ENCODE data around the gene KCTD20. TPM values are rescaled to one million over a fixed set of nuclear protein-coding genes. Genes with fewer than 3 reads are reported as not detected.

KCTD20 gene
- total and polyA plus RNA-seq, 10 of the 15 experiments (the other 5 are each of a cell fraction or from before 2014, with no cell fraction given): 18.1 to 77.0 (median 50.5) TPM

GRCh38 chr6:36525346-36525745 lies 82.5 kb downstream of the KCTD20 start (continued):
- TF ChIP-seq E2F8 (IDR thresholded peaks at IDR 0.05; ENCODE audit: low read depth, partially characterized antibody) (no peak), PAX5 (IDR thresholded peaks at IDR 0.05; ENCODE audit: borderline replicate concordance, low read depth, low read length) (no peak), ZBED1 (IDR thresholded peaks at IDR 0.05; ENCODE audit: borderline replicate concordance) (no peak), CHD1 (IDR thresholded peaks at IDR 0.05; ENCODE audit: low read depth, low read length) (no peak)

- no peaks in the 10 kb centered on the region for H3K9me3 ChIP-seq (replicated peaks; ENCODE audit: control insufficient read depth, insufficient read depth, low read length)
- H3K4me2 ChIP-seq (ENCODE audit: control insufficient read depth, insufficient read depth): no peak overlapping the region
- intact Hi-C loops (cut with micrococcal nuclease; ENCODE audit: unreplicated experiment) (no loop called here), in situ Hi-C loops (cut with MboI) (no loop called here)
- no peak overlapping the region for H3K9ac ChIP-seq (ENCODE audit: control insufficient read depth, insufficient read depth, low read length)
- ChIA-PET RAD21 (ENCODE audit: unreplicated experiment) (no interaction called here), POLR2A (interaction anchor here (0.6 kb wide), 1 partner anchor 542 kb away, joined by 3 read pairs; no protein-coding TSS in a partner anchor), SMC1A (ENCODE audit: uncharacterized antibody, unreplicated experiment) (interaction anchor here (0.7 kb wide), 1 partner anchor 386 kb away, joined by 3 read pairs; no protein-coding TSS in a partner anchor), CTCF (interaction anchor here (1.1 kb wide), 1 partner anchor 8 kb away, joined by 3 read pairs; no protein-coding TSS in a partner anchor)
- no peak for ATAC-seq
- no peaks in the 10 kb centered on the region for H3K4me1 ChIP-seq (ENCODE audit: control insufficient read depth, insufficient read depth, low read length)
- no peaks in the 10 kb centered on the region for H4K20me1 ChIP-seq (ENCODE audit: control insufficient read depth, insufficient read depth)
- no peak overlapping the region for H3K4me3 ChIP-seq
- no peaks in the 10 kb centered on the region for H3K27me3 ChIP-seq (replicated peaks in 1 of 2; ENCODE audit: control insufficient read depth in 2 of 2, insufficient read depth in 2 of 2, low read length in 1 of 2)
- no peak for FAIRE-seq
- 95% methylated on average over 2 of the region's 2 CpGs for WGBS (ENCODE audit: insufficient coverage, insufficient replicate concordance, low lambda C conversion rate, missing lambda C conversion rate)
- no peak overlapping the region for H3K27ac ChIP-seq (ENCODE audit: control insufficient read depth, insufficient read depth)
- no peaks in the 10 kb centered on the region for H3K79me2 ChIP-seq (ENCODE audit: control insufficient read depth, insufficient read depth, low read length)
- H2AFZ ChIP-seq (ENCODE audit: control insufficient read depth, low read depth, low read length): no peak overlapping the region
- BruUV-seq (replicated peaks): no TSS peak
- DNase-seq (ENCODE audit: low read depth, low spot score): no peak
- H3K36me3 ChIP-seq (ENCODE audit: control insufficient read depth in 2 of 2, insufficient read depth in 2 of 2, low read length in 1 of 2): peaks cover 0 to 11% of the 10 kb centered on the region in 2 experiments; a peak in 2 of 4 replicates
- TF ChIP-seq SMAD5 (IDR thresholded peaks at IDR 0.05; ENCODE audit: low read depth) (no peak), CHD2 (IDR thresholded peaks at IDR 0.05; ENCODE audit: borderline replicate concordance, low read depth, low read length) (no peak), SIN3A (IDR thresholded peaks at IDR 0.05; ENCODE audit: low read depth, low read length) (no peak), CREM (IDR thresholded peaks at IDR 0.05; ENCODE audit: low read depth) (no peak), PML (IDR thresholded peaks at IDR 0.05; ENCODE audit: low read length) (no peak), TAF1 (IDR thresholded peaks at IDR 0.05; ENCODE audit: borderline replicate concordance, low read depth, low read length) (no peak), IRF4 (IDR thresholded peaks at IDR 0.05; ENCODE audit: low read depth, low read length) (no peak), EED (IDR thresholded peaks at IDR 0.05; ENCODE audit: low read depth) (no peak), SRF (IDR thresholded peaks at IDR 0.05; ENCODE audit: low read depth in 2 of 2, low read length in 2 of 2) (no peak), SPI1 (IDR thresholded peaks at IDR 0.05; ENCODE audit: borderline replicate concordance, insufficient read depth, low read depth, low read length) (no peak), NKRF (conservative IDR thresholded peaks at IDR 0.05) (no peak), MEF2B (IDR thresholded peaks at IDR 0.05; ENCODE audit: partially characterized antibody, poor library complexity, severe bottlenecking) (no peak), SKIL (IDR thresholded peaks at IDR 0.05; ENCODE audit: low read depth, poor library complexity, severe bottlenecking) (no peak), BRCA1 (IDR thresholded peaks at IDR 0.05; ENCODE audit: low read depth, low read length) (no peak)
Observed at GRCh38 chr6:36526066-36526465, 83.3 kb downstream of the KCTD20 start.
